Measurements from ENCODE around the gene MFAP2. TPM values are rescaled to one million over a fixed set of nuclear protein-coding genes. Genes with fewer than 3 reads are reported as not detected.
"Not testable (repeated sequence)": the region's sequence is repeated elsewhere in the genome, so short reads cannot be mapped to it uniquely, and the experiment has no call there.

MFAP2 gene
- total RNA-seq, 1 experiment from 2014 or later, result 27.2 TPM

GRCh38 chr1:16946646-16947045 is 33.8 kb downstream of the MFAP2 start:
- ChIA-PET POLR2A (ENCODE audit: low non-redundant PET) (no interaction called here), CTCF (no interaction called here)
- TF ChIP-seq EZH2 (IDR thresholded peaks at IDR 0.05; ENCODE audit: borderline replicate concordance, low read depth, low read length, poor library complexity, severe bottlenecking), result no peak
- TF ChIP-seq, protein P1, sequence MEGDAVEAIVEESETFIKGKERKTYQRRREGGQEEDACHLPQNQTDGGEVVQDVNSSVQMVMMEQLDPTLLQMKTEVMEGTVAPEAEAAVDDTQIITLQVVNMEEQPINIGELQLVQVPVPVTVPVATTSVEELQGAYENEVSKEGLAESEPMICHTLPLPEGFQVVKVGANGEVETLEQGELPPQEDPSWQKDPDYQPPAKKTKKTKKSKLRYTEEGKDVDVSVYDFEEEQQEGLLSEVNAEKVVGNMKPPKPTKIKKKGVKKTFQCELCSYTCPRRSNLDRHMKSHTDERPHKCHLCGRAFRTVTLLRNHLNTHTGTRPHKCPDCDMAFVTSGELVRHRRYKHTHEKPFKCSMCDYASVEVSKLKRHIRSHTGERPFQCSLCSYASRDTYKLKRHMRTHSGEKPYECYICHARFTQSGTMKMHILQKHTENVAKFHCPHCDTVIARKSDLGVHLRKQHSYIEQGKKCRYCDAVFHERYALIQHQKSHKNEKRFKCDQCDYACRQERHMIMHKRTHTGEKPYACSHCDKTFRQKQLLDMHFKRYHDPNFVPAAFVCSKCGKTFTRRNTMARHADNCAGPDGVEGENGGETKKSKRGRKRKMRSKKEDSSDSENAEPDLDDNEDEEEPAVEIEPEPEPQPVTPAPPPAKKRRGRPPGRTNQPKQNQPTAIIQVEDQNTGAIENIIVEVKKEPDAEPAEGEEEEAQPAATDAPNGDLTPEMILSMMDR (conservative IDR thresholded peaks at IDR 0.05; ENCODE audit: low read depth, low read length), result no peak
- BruUV-seq (replicated peaks), result no TSS peak
- Histone ChIP-seq H3K9me3 (ENCODE audit: low read depth, low read length, poor library complexity, severe bottlenecking) (no peaks in the 10 kb centered on the region), H3K27me3 (replicated peaks; ENCODE audit: insufficient read depth, low read depth, low read length, poor library complexity) (no peaks in the 10 kb centered on the region), H3K4me3 (ENCODE audit: low read depth, low read length, poor library complexity, severe bottlenecking) (no peak overlapping the region), H3K27ac (ENCODE audit: low read depth, low read length, poor library complexity, severe bottlenecking) (no peak overlapping the region), H3K4me1 (ENCODE audit: insufficient read depth, low read length, poor library complexity, severe bottlenecking) (no peaks in the 10 kb centered on the region), H3K36me3 (ENCODE audit: insufficient read depth, low read length, poor library complexity, severe bottlenecking) (no peaks in the 10 kb centered on the region)
- intact Hi-C loops (cut with micrococcal nuclease; ENCODE audit: unreplicated experiment), result no loop called here
- no peak for DNase-seq (ENCODE audit: low spot score)

GRCh38 chr1:16946185-16946584 is 34.2 kb downstream of the MFAP2 start:
- intact Hi-C loops (cut with micrococcal nuclease; ENCODE audit: unreplicated experiment); POLR2A ChIA-PET (ENCODE audit: low non-redundant PET); CTCF ChIA-PET; H3K4me1 ChIP-seq (ENCODE audit: insufficient read depth, low read length, poor library complexity, severe bottlenecking); DNase-seq (ENCODE audit: low spot score); H3K36me3 ChIP-seq (ENCODE audit: insufficient read depth, low read length, poor library complexity, severe bottlenecking); BruUV-seq (replicated peaks); H3K4me3 ChIP-seq (ENCODE audit: low read depth, low read length, poor library complexity, severe bottlenecking); H3K27ac ChIP-seq (ENCODE audit: low read depth, low read length, poor library complexity, severe bottlenecking); H3K9me3 ChIP-seq (ENCODE audit: low read depth, low read length, poor library complexity, severe bottlenecking); H3K27me3 ChIP-seq (replicated peaks; ENCODE audit: insufficient read depth, low read depth, low read length, poor library complexity): not testable (repeated sequence)

- POLR2A ChIA-PET (ENCODE audit: low non-redundant PET); H3K4me3 ChIP-seq (ENCODE audit: low read depth, low read length, poor library complexity, severe bottlenecking); H3K36me3 ChIP-seq (ENCODE audit: insufficient read depth, low read length, poor library complexity, severe bottlenecking); CTCF ChIA-PET; DNase-seq (ENCODE audit: low spot score); intact Hi-C loops (cut with micrococcal nuclease; ENCODE audit: unreplicated experiment); H3K27ac ChIP-seq (ENCODE audit: low read depth, low read length, poor library complexity, severe bottlenecking); BruUV-seq (replicated peaks); H3K27me3 ChIP-seq (replicated peaks; ENCODE audit: insufficient read depth, low read depth, low read length, poor library complexity); H3K9me3 ChIP-seq (ENCODE audit: low read depth, low read length, poor library complexity, severe bottlenecking); H3K4me1 ChIP-seq (ENCODE audit: insufficient read depth, low read length, poor library complexity, severe bottlenecking): not testable (repeated sequence)
These were observed 34.9 kb downstream of the MFAP2 start for GRCh38 chr1:16945512-16945911.

- Histone ChIP-seq H3K4me3 (ENCODE audit: low read depth, low read length, poor library complexity, severe bottlenecking) (no peak overlapping the region), H3K9me3 (ENCODE audit: low read depth, low read length, poor library complexity, severe bottlenecking) (no peaks in the 10 kb centered on the region), H3K36me3 (ENCODE audit: insufficient read depth, low read length, poor library complexity, severe bottlenecking) (peaks cover 2% of the 10 kb centered on the region), H3K27ac (ENCODE audit: low read depth, low read length, poor library complexity, severe bottlenecking) (no peak overlapping the region), H3K4me1 (ENCODE audit: insufficient read depth, low read length, poor library complexity, severe bottlenecking) (no peaks in the 10 kb centered on the region), H3K27me3 (replicated peaks; ENCODE audit: insufficient read depth, low read depth, low read length, poor library complexity) (no peaks in the 10 kb centered on the region)
- BruUV-seq (replicated peaks), result no TSS peak
- intact Hi-C loops (cut with micrococcal nuclease; ENCODE audit: unreplicated experiment), result no loop called here
- ChIA-PET POLR2A (ENCODE audit: low non-redundant PET) (no interaction called here), CTCF (no interaction called here)
- DNase-seq (ENCODE audit: low spot score), result no peak
- TF ChIP-seq, protein P1 (conservative IDR thresholded peaks at IDR 0.05; ENCODE audit: low read depth, low read length), result no peak
- TF ChIP-seq EZH2 (IDR thresholded peaks at IDR 0.05; ENCODE audit: borderline replicate concordance, low read depth, low read length, poor library complexity, severe bottlenecking), result no peak
These were observed 36.4 kb downstream of the MFAP2 start for GRCh38 chr1:16944038-16944437.

DNA sequence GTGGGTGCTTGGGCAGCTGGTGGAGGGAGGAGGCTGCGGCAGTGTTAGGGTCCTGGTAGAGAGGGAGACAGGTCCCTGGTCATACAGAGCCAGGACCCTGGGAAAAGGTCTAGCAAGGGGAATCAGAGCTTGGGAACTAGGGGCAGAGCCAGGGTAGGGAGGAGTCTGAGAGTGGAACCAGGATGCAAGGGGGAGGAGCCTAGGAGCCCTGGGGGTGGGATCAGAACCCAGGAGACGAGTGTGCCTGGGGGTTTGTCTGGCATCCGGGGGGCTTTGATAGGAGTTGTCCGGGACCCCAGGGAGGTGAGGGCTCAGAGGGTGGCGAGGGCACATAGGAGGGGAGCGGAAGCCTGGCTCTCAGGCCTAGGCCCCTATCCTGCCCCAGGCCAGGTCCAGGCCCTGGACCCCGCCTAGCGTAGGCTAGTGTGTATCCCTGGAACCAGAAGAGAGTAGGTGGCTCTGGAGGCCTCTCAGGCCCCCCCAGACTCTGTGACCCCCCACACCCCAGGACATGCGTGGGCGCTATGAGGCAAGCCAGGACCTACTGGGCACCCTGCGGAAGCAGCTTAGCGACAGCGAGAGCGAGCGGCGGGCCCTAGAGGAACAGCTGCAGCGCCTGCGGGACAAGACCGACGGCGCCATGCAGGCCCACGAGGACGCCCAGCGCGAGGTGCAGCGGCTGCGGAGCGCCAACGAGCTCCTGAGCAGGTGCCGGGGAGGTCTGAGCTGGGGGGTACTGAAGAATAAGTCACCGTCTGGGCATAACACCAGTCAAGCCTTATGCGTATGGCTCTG is 40.8 kb downstream of the MFAP2 start:
- BruUV-seq (replicated peaks); DNase-seq (ENCODE audit: low spot score); H3K4me3 ChIP-seq (ENCODE audit: low read depth, low read length, poor library complexity, severe bottlenecking); H3K27me3 ChIP-seq (replicated peaks; ENCODE audit: insufficient read depth, low read depth, low read length, poor library complexity); H3K27ac ChIP-seq (ENCODE audit: low read depth, low read length, poor library complexity, severe bottlenecking); H3K9me3 ChIP-seq (ENCODE audit: low read depth, low read length, poor library complexity, severe bottlenecking); intact Hi-C loops (cut with micrococcal nuclease; ENCODE audit: unreplicated experiment); CTCF ChIA-PET; H3K36me3 ChIP-seq (ENCODE audit: insufficient read depth, low read length, poor library complexity, severe bottlenecking); H3K4me1 ChIP-seq (ENCODE audit: insufficient read depth, low read length, poor library complexity, severe bottlenecking); POLR2A ChIA-PET (ENCODE audit: low non-redundant PET): not testable (repeated sequence)

Measured in A673 (cell line).